Measurements from ENCODE around the gene COL7A1.

DNA sequence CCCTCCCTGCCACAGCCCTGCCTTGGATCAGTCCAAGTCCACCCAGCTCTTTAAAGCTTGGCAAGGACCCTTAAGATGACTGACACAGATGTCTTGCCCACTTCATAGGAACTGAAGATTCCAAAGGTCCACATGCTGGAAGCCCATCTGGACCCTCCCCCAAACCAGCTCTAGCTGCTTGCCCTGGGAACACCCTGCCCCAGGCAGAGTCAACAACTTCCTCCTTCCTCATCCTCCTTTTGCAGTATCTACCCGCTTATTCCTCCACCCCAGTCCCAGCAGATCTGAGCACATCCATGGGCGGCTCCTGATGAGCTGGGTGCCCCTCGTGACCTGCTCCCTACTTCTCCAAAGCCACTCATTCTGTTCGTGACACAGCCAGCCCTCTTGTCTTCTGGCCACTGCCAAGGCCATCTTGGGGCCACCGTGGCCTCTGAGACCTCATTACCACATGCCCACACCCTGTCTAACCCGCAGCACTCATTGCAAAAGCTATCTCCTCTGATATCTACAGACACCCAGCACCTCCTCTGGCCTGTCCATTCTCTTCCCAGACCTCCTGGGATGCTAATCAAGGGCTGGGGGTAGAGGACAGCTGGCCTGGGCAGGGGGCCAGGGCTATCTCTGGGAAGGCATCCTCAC, 36.5 kb downstream of the COL7A1 start:
- TF ChIP-seq POLR2A (IDR thresholded peaks at IDR 0.05) (no peak), CTCF (IDR thresholded peaks at IDR 0.05 in 4 of 5, conservative IDR thresholded peaks at IDR 0.05 in 1 of 5) (peak in 2 of 5 experiments; percentile 13 to 18)

All from gastrocnemius medialis (tissue), 4 donors.